SK-N-SH (cell line): ENCODE results near the gene RBP3.

Experiments used
- CTCF ChIP-seq: fragments of 200-600 bp; sonication (generic); IDR thresholded peaks from 2 replicates; pipeline ENCODE4 v1.6.1; 2017; ENCODE audit warnings: antibody characterized with exemption, mild to moderate bottlenecking, moderate library complexity
- PBX3 ChIP-seq: IDR thresholded peaks from 2 replicates; pipeline ENCODE4; 2012
- YY1 ChIP-seq: IDR thresholded peaks from 2 replicates; pipeline ENCODE4 v1.4.0; 2012; ENCODE audit warnings: low read depth, mild to moderate bottlenecking

GRCh38 chr10:47314416-47314970, 33.7 kb upstream of the RBP3 start:
- no peak for TF ChIP-seq PBX3
- no peak for TF ChIP-seq CTCF
- no peak for TF ChIP-seq YY1
